Fibroblast of villous mesenchyme (primary cell): ENCODE measurements around the gene METTL22. TPM values are rescaled to one million over a fixed set of nuclear protein-coding genes. Genes with fewer than 3 reads are reported as not detected.

Experiments
- DNase-seq: peaks from one replicate; pipeline ENCODE4 v3.0.0-alpha.2; 2010; ENCODE audit warnings: low read depth
- H3K4me3 ChIP-seq: 2 replicates; pipeline ENCODE4 v1.5.1; 2011; ENCODE audit warnings: low read depth, mild to moderate bottlenecking, low read length
- CTCF ChIP-seq: IDR thresholded peaks from 2 replicates; pipeline ENCODE4 v1.5.1; 2012; ENCODE audit warnings: low read depth, mild to moderate bottlenecking, low read length; ENCODE audit not compliant: insufficient read depth
- total RNA-seq: library from RNA; depleted of rRNA; stranded (reverse); fragments of >200 nt; gene quantifications from 2 replicates; pipeline ENCODE4 v1.2.3, GENCODE V29; 2012

Gene METTL22
- total RNA-seq, 1 donor, result 22.5 TPM

GRCh38 chr16:8685617-8686016 is 64.1 kb downstream of the METTL22 start:
- no peak for TF ChIP-seq CTCF
- no peak for DNase-seq
- H3K4me3 ChIP-seq, result no peak overlapping the region

GRCh38 chr16:8686031-8686621 is 64.6 kb downstream of the METTL22 start:
- no peak overlapping the region for H3K4me3 ChIP-seq
- no peak for DNase-seq
- no peak for TF ChIP-seq CTCF

DNA sequence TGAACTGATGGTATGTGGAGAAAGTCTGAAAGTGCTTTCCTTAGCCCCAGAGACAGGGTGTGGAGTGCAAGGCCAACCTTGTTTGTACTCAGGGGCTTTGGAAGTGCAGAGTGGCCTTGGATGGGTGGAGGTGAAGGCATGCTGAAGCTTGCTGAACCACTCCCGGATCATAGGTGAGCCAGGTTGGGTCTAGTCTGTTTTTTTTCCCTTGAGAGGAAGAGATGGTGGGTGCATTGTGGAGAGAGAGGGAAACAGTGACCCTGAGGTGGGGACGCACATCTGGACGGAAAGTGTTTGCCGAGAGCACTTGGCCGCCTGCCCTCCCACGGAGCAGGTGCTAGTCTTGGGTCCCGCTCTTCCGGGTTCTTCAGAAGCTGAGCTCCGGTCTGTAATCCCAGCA is 65.4 kb downstream of the METTL22 start:
- H3K4me3 ChIP-seq, result no peak overlapping the region
- no peak for TF ChIP-seq CTCF
- DNase-seq, result no peak

- no peak overlapping the region for H3K4me3 ChIP-seq
- TF ChIP-seq CTCF, result no peak
- DNase-seq, result no peak
Observed at GRCh38 chr16:8689686-8690085, 68.2 kb downstream of the METTL22 start.

- no peak for TF ChIP-seq CTCF
- no peak overlapping the region for H3K4me3 ChIP-seq
- no peak for DNase-seq
Observed at GRCh38 chr16:8691728-8692127, 70.2 kb downstream of the METTL22 start.

GRCh38 chr16:8694795-8695728 is 73.6 kb downstream of the METTL22 start:
- no peak overlapping the region for H3K4me3 ChIP-seq
- no peak for DNase-seq
- no peak for TF ChIP-seq CTCF
